GM18858 (cell line): ENCODE measurements around the gene SLC7A11.

ENCODE experiments used
- ATAC-seq: cut with Tn5 transposase; IDR thresholded peaks from one replicate; pipeline ENCODE4 v1.9.1; 2021; ENCODE audit not compliant: unreplicated experiment

SLC7A11 gene

DNA sequence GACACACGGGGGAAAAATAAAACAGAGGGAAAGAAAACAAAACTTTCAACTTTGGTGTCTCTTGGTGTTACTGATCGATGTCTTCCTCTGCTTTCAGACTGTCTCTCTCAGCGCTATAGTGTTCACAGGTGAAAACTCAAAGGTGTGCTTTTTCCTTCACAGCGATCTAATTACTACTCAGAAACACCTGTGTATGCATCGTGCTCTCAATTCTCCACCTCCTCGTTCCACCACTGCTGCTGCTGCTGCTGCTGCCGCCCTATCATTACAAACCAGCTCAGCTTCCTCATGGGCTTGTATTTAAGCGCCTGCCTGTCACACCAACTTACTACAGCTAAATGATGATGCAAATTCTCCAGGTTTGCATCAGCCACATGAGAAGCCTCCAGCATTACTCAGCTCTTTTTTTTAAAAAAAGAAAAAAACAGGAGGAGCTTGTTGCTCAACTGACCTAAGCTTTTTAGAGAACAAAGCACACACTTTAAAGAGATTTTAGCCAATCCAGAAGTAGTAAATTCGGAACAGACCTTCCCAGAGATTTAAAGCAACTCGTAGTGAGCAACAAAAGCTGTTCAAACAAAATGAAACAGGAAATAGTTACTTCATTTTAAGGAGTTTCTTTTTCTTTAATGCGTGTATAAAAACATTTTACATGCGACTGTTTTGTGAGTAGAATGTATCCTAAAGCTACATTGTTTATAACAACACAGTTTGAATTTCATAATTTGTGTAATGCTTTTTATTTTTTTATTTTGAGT lies at the start of gene SLC7A11:
Gene SLC7A11, minus strand, starts transcription at position 274 of the 758 bp plus-strand sequence. CDS start 280 bp downstream, outside the sequence.
- ATAC-seq, result peak; percentile 96

DNA sequence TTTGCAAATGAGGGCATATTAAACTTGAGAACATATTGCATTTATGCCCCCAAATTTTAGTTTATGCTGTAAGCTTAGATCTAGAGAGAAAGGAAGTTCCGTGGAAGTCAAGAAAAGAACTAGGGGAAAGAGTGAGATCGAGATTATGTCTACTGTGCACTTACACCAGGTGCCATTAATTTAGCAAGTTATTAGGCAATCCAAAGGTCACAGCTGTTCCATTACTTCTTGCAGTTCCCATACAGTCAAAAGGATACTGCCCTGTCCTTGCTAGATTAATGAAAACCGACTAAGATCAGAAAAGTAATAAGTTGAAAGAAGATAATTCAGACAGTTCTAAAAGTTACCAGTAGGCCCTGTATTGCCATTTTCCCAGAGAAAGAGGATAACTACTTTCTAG lies 49.3 kb upstream of the SLC7A11 start:
- no peak for ATAC-seq

DNA sequence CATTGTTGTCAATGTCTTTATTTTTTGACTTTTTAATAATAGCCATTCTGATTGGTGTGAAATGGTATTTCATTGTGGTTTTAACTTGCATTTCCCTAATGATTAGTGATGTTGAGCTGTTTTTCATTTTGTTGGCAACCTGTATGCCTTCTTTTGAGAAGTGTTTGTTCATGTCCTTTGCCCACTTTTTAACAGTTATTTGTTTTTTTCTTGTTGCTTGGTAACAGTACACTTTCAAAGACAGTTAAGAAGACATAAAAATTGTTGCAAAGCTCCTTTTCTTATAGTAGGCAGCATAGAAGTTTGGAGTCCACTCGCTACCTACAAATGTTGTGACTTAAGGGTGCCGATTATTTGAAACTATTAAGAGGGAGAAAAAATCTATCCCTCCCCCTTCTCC lies 48.7 kb upstream of the SLC7A11 start:
- ATAC-seq, result no peak

DNA sequence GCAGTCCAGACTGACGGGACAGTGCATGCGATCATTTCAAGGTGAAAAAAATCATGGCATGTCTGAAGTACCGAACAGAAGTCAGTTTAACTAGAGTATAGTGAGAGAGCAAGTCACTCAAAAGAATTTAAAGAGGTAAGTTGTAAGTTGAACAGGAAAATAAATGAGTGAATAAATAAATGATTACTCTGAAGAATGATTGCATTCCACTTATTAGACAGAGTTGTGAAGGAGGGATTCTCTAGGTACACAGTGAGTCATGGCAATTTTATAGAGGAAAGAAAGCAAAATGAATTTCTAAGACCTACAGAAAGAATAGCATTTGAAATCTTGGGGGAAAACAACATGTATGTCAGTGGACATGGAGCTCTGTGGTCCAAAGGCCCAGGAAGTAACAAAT lies 37.1 kb upstream of the SLC7A11 start:
- ATAC-seq, result no peak

DNA sequence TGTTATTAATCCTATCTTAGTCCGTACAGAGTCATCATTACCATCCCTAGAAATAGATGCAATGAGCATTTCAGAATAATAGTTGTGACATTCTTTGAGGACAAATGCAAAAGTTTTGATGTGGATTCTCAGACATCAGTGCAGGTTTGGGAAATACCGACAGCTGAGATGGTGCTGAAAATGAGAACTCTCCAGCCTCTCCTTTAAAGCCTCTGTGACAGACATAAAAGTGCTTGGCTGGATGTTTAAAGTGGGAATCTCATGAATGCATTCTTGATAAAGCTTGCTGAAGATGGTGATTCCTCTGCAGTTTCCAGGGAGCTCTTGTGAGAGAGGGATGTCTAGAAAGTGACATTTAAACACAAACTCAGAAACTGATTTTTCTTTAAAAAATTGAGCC lies 35.0 kb upstream of the SLC7A11 start:
- ATAC-seq, result no peak

DNA sequence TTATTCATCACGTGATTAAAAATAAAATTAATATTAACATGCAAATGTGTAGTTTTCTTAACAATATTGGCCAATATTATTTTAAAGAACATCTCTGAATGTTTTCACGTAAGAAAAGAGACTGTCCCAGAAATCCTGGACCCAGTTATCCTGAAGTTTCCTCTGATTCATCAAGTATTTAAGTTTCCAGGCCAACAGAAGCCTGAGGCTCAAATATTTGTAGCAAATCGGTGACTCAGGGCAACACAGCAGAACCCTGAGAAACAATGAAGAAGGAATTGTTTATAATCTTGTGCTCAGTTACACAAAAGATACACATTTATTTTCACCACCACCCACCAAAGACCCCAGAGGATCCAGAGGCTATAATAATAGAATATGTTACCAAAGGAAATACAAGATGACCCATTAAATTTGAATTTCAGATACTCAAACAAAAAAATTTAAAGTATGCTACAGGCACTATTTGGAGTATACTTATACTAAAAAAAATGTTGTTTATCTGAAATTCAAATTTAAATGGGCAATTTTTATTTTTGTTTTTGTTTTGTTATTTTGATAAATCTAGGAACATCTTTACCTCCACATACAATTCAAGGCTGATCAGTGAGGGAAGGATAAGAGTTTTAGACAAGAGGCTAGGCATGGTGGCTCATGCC lies 33.9 kb upstream of the SLC7A11 start:
- no peak for ATAC-seq

DNA sequence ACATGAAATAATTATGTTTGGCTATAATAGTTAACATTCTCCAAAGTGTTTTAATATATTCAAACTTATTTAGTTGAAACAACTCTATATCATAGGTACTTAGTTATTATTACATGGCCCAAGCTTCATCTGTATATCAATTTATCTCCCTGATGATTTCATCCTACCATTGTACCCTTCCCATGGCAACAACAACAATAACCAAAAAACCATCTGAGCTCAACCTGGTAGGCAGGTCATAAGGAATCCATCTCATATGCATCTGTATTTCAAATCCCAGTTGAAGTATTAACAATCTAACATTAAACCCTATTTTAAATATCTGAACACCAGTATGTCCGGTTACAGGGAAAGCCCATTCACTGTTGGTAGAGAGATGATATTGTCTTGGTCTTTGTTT lies 33.1 kb upstream of the SLC7A11 start:
- no peak for ATAC-seq

DNA sequence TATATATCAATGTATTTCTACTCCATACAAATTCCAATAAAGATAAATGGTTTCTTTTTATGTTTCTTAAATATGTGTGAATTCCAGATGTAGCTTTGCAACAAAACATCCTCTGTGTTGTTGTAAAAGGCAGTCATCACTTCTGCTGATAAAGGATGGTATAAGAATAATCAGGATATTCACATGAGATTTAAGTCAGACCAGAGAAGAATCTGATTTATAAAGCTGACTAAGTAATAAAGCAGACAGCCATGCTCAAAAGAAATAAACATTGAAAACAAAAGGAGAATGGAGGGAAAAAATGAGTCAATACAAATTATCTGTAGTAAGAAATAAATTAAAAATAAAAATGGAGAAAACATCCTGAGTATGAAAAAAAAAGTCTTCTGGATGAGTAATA lies 27.0 kb upstream of the SLC7A11 start:
- ATAC-seq, result no peak

DNA sequence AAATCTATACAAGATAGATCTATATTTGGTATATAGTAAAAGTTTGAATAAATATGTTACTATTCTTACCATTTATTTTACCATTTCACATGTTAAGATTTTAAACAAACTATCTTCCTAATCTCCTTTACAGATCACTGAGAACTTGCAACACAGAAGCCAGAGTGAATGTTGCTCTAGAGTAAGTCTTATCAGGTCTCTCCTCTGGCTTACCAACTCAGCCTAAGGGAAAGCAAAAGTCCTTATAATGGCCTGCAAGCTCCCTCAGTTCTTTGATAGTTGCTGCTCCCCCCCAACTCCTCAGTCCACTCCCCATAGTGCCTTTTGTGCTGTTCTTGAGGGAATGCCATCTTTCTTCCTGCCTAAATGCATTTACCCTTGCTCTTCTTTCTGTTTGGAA lies 25.7 kb upstream of the SLC7A11 start:
- ATAC-seq, result no peak

DNA sequence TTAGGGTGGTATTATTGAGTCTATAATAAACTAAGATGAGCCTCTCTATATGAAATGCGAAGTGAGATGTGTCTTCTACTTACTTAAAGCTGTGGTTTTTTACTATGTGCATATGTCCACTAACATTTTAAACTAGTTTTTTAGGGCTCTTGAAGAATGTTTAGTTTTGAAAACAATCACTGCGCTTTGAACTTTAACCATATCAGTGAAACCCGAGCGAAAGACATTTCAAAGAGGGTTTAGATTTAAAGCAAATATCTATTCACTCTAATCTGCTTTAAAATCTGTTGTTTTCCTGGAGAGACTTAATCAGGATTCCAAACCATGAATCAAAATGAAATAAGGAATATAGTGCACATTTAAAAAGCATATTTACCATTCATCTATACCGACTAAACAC lies 24.8 kb upstream of the SLC7A11 start:
- no peak for ATAC-seq

DNA sequence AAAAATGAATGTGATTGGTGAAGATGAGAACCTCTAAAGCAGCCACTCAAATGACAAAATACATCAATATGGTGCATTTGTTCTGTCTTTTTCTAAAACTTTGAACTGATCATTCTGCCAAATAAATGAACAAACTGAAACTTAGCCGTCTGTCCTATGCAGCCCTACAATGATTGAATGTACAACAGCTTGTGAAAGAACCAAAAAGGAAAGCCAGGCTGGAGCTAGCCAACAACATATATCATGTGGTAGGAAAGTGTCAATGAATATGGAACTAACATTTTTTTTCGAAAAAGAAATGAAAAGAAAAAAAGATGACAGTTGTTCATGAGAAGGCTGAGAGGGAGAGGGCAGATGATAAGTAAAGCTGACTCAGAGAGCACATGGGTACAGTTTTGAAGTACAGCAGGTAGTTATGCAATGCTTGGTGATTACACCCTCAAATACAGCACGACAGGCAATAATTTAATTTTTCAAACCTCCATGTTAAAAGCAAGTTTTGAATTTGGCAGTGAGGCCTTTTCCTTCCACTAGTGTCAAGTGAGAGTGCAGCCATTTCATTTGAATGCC lies 21.2 kb upstream of the SLC7A11 start:
- no peak for ATAC-seq

DNA sequence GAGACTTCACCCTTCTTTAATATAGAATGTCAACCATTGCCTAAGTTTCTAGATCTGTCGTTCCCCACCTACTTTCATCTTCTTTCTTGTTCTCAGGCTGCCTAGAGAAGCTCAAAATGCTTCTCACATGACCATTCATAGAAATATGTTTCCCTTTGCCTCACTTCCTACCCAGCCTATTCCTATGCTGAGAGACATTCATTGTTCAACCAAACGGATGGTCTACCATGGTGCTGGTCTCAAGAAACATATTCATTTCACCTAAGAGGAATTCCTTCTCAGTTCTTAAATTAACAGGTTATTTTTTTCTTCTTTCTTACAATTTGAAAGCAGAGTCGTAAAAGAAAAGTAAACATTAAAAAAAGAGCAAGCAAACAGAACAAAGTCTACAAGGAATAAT lies 20.3 kb upstream of the SLC7A11 start:
- ATAC-seq, result no peak

DNA sequence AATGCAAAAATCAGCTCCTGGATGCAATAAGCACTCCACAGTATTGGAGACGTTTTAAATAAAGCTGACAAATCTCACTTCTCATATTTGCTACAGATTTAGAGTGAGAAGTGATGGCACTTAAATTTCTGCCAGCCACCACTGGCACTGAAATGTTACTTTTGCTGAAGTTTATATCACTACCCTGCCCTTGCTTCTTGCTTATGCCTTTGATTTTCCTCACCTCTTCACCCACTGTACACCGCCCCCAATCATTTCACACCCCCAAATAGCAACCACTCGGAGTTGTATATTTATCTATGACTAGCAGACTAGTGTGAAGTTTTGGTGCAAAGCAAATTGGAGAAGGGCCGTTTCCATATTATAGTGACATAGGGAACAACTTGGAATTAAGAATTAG lies 19.9 kb upstream of the SLC7A11 start:
- ATAC-seq, result no peak

DNA sequence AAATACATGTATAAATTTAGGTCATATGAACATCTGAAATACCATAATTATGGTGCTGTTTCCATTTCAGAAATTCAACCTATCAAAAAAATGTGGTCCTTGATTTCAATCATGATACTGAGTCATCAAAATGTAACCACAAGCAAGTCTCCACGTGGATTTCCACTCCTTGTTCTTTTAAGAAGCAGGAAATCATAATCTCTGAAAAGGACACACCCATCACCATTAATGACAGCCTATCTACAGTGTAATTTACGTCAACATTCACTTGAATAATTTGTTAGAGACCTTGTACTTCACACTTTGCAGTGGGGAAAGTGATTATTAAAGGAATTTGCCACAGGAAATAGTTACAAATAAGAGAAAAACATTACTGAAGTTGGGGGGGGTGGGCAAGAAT lies 17.7 kb upstream of the SLC7A11 start:
- no peak for ATAC-seq

DNA sequence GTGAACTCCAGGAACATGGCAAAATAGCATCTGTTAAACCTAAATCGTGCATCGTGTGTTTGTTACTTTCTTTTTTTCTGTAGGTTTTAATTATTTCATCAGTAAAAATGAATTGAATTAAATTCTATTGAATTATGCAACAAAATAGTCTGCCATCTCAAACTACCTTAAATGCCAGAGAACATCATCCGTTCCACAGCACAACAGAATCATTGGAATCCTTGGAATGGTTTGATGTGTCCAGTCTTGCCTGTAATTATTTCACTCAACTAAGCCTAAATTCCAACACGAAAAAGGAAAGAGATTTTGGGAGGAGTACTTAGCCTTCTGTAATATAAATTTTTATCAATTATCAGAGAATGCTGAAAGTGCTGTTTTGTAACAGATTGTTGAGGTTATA lies 17.1 kb upstream of the SLC7A11 start:
- ATAC-seq, result no peak

DNA sequence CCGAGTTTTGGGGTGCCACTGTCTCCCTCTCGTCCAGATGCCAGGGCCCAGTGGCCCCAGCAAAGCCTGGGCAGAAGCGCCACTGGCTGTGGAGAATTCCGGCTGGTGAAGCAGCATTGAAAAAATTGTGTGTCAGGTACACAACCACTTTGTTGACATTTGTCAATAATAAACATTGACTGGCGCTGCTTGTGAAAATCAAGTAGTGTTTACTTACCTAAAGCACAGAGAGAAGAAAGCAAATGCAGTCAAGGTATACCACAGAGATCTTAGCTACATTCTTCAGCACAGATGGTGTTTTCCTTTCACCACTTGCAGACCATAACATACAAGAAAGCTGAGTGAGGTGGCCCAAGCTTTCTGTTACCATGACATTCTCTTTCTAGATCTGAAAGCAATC lies 14.5 kb upstream of the SLC7A11 start:
- no peak for ATAC-seq

DNA sequence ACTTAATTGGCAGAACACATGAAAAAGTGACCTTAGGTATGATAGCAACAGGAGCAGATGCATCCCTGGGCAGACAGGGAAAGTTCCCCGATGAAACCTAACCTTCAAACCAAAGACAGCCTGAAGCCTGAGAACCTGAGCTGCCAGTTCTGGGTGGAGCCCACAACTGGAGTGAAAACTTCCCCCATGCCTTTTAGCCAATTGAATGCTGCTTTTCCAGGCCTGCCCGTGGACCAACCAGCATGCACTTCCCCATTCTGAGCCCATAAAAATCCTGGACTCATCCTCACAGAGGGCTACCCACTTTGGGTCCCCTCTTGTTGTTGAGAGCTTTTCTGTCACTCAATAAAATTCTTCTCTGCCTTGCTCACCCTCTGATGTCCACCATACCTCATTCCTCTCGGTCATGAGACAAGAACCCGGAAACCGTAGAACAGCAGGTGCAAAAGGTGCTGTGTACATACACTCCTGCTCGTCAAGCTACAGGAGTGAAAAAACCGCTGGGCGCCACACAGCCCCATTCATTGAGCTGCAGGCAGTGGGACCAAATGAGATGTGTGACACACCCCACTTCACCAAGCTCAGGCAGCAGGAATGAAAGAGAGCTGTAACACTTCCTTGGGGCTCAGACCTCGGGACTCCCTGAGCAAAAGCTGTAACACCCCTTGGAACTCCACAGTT lies 13.9 kb upstream of the SLC7A11 start:
- ATAC-seq, result no peak

DNA sequence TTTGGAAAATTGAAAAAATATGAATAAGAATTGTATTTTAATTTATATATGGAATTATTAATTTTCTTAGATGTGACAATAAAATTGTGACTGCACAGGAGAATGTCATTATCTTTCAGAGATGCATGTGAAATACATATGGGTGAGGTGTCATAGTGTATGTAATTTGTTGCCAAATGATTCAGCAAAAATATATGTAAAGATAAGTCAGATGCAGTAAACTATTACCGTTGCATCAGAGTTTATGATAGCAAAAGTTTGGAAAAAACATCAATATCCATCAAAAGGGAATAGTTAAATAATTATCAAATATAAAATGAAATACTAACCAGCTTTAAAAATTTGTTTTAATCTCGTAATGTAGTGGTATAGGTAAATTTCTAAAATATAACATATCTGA lies 10.4 kb upstream of the SLC7A11 start:
- no peak for ATAC-seq

DNA sequence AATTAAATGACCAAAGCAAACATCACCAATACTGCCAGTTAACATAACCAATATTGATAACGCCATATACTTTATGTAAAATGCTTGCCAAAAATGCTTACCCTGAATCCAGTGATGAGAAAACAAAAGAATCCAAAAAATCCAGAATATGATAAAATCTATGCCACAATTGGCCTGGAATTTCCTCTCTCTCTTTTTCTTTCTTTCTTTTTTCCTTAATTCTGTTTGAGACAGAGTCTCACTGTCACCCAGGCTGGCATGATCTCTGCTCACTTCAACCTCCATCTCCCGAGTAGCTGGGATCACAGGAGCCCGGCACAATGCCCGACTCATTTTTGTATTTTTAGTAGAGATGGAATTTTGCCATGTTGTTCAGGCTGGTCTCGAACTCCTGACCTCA lies 9.8 kb upstream of the SLC7A11 start:
- ATAC-seq, result no peak

DNA sequence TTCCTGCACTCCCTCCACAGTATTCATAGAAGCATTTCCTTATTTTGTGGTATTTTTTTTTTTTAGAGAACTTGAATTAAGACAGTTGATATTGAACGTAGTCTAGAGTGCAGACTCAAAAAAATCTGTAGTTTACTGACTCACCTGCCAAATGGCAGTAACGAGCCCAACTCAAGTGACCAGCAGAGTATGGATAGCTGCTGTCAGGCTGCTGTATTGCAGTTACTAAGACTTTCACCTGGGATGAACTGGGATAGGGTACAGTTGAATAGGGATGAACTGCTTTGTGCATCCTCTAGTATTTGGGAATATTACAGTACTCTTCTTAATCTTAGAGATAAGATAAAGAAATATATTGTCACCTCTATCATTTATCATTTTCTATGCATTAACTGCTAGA lies 7.0 kb upstream of the SLC7A11 start:
- ATAC-seq, result no peak

DNA sequence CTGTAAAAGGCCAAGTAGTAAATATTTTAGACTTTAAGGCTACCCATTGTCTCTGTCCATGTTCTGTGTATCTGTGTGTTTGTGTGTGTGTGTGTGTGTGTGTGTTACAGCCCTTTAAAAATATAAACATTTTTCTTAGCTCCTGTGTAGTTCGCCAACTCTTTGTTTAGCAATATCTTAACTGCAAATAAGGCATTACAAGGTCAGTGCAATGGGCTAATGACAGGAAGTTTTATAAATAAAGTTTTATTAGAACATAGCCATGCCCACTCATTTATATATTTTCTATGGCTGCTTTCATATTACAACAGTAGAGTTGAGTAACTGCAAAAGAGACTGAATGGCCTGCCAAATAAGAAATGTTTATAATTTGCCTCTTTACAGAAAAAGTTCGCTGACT lies 5.9 kb upstream of the SLC7A11 start:
- no peak for ATAC-seq

DNA sequence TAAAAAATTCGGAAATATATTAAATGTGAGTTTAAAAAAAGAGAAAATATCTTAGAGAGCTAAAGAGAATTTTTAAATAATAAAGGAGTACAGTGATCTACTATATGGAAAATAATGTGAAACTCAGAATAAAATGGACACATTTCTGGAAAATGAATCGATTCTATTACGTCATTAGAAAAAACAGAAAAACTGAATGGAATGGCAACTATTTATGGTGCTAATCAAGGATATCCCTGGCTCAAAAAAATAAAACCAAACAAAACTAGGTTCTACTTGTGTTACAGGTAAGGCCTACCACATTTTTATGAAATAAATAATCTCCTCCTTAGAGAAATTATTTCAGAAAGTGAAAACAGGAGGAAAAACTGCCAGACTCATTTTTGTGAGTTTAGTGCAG lies 5.5 kb upstream of the SLC7A11 start:
- ATAC-seq, result no peak
